ENCODE results near the gene TBL3. TPM values are rescaled to one million over a fixed set of nuclear protein-coding genes. Genes with fewer than 3 reads are reported as not detected.
A peak's percentile ranks its signal among the peaks of the same experiment; 100 is the strongest.

TBL3 gene
- polyA plus RNA-seq, 1 donor (not counting 4 experiments of a cell fraction or from before 2014, with no cell fraction given), result 27.8 TPM

GRCh38 chr16:1978476-1979120 lies 6.7 kb downstream of the TBL3 start:
- peaks cover 32% of the 10 kb centered on the region for H3K27me3 ChIP-seq (ENCODE audit: control insufficient read depth, extremely low read depth, insufficient read depth, low read length)
- H3K36me3 ChIP-seq (ENCODE audit: control insufficient read depth in 2 of 2, extremely low read depth in 1 of 2, insufficient read depth in 2 of 2, low read length in 2 of 2), result peaks cover 14 to 23% of the 10 kb centered on the region in 2 experiments
- H2AFZ ChIP-seq (ENCODE audit: control insufficient read depth, low read length), result no peak overlapping the region
- DNase-seq (ENCODE audit: low read depth, low spot score) (no peak), FAIRE-seq (no peak)
- peaks cover 12% of the 10 kb centered on the region for H3K79me2 ChIP-seq (ENCODE audit: control insufficient read depth, insufficient read depth, low read length)
- no peaks in the 10 kb centered on the region for H3K9me1 ChIP-seq (ENCODE audit: control insufficient read depth, extremely low read depth, insufficient read depth, low read length)
- H3K4me1 ChIP-seq (ENCODE audit: control insufficient read depth, extremely low read depth, insufficient read depth, low read length), result peaks cover 25% of the 10 kb centered on the region
- peak overlapping the region; percentile 26 for H3K27ac ChIP-seq (ENCODE audit: control insufficient read depth, insufficient read depth, low read length)
- H4K20me1 ChIP-seq (ENCODE audit: control insufficient read depth, extremely low read depth, insufficient read depth, low read length), result no peaks in the 10 kb centered on the region
- H3K9ac ChIP-seq (ENCODE audit: control insufficient read depth, extremely low read depth, insufficient read depth, low read length), result peak overlapping the region; percentile 57
- TF ChIP-seq EZH2 (IDR thresholded peaks at IDR 0.05; ENCODE audit: low read length), result no peak
- no peak for TF ChIP-seq CTCF (optimal IDR thresholded peaks at IDR 0.05 in 1 of 3, IDR thresholded peaks at IDR 0.05 in 1 of 3, conservative IDR thresholded peaks at IDR 0.05 in 1 of 3; ENCODE audit: extremely low read depth in 1 of 3, insufficient read depth in 2 of 3, low read length in 3 of 3)
- peak overlapping the region; percentile 66 for H3K4me2 ChIP-seq (ENCODE audit: control insufficient read depth, extremely low read depth, insufficient read depth, low read depth, low read length)
- no peaks in the 10 kb centered on the region for H3K9me3 ChIP-seq (ENCODE audit: control insufficient read depth, low read depth, low read length)
- peak overlapping the region; percentile 40 to 52 (median 43) for H3K4me3 ChIP-seq (ENCODE audit: control insufficient read depth in 2 of 3, extremely low read depth in 1 of 3, insufficient read depth in 2 of 3, low read depth in 1 of 3, low read length in 3 of 3)
- dilution Hi-C loops (cut with MboI; ENCODE audit: extremely low pct_ligation_motif_present, low sequenced_read_pairs), result no loop called here

- Histone ChIP-seq H3K27ac (ENCODE audit: control insufficient read depth, insufficient read depth, low read length) (peak overlapping the region; percentile 26), H3K36me3 (ENCODE audit: control insufficient read depth in 2 of 2, extremely low read depth in 1 of 2, insufficient read depth in 2 of 2, low read length in 2 of 2) (peaks cover 14 to 22% of the 10 kb centered on the region in 2 experiments), H3K79me2 (ENCODE audit: control insufficient read depth, insufficient read depth, low read length) (peaks cover 4% of the 10 kb centered on the region), H3K4me1 (ENCODE audit: control insufficient read depth, extremely low read depth, insufficient read depth, low read length) (peaks cover 25% of the 10 kb centered on the region), H3K9ac (ENCODE audit: control insufficient read depth, extremely low read depth, insufficient read depth, low read length) (peak overlapping the region; percentile 57), H3K4me3 (ENCODE audit: control insufficient read depth in 2 of 3, extremely low read depth in 1 of 3, insufficient read depth in 2 of 3, low read depth in 1 of 3, low read length in 3 of 3) (peak overlapping the region; percentile 40 to 52 (median 51)), H2AFZ (ENCODE audit: control insufficient read depth, low read length) (peak overlapping the region; percentile 8), H3K9me1 (ENCODE audit: control insufficient read depth, extremely low read depth, insufficient read depth, low read length) (no peaks in the 10 kb centered on the region), H3K4me2 (ENCODE audit: control insufficient read depth, extremely low read depth, insufficient read depth, low read depth, low read length) (peak overlapping the region; percentile 61), H3K27me3 (ENCODE audit: control insufficient read depth, extremely low read depth, insufficient read depth, low read length) (peaks cover 34% of the 10 kb centered on the region), H3K9me3 (ENCODE audit: control insufficient read depth, low read depth, low read length) (no peaks in the 10 kb centered on the region), H4K20me1 (ENCODE audit: control insufficient read depth, extremely low read depth, insufficient read depth, low read length) (no peaks in the 10 kb centered on the region)
- TF ChIP-seq CTCF (optimal IDR thresholded peaks at IDR 0.05 in 1 of 3, IDR thresholded peaks at IDR 0.05 in 1 of 3, conservative IDR thresholded peaks at IDR 0.05 in 1 of 3; ENCODE audit: extremely low read depth in 1 of 3, insufficient read depth in 2 of 3, low read length in 3 of 3) (peak in 1 of 3 experiments; percentile 17), EZH2 (IDR thresholded peaks at IDR 0.05; ENCODE audit: low read length) (no peak)
- FAIRE-seq (no peak), DNase-seq (ENCODE audit: low read depth, low spot score) (no peak)
- dilution Hi-C loops (cut with MboI; ENCODE audit: extremely low pct_ligation_motif_present, low sequenced_read_pairs), result no loop called here
Observed at GRCh38 chr16:1979271-1980029, 7.6 kb downstream of the TBL3 start.

All from keratinocyte (primary cell).